Neuronal stem cell (in vitro differentiated cells): ENCODE results near the gene AFP. TPM values are rescaled to one million over a fixed set of nuclear protein-coding genes. Genes with fewer than 3 reads are reported as not detected.
"Not testable (repeated sequence)": the region's sequence is repeated elsewhere in the genome, so short reads cannot be mapped to it uniquely, and the experiment has no call there.

Experiments
- DNase-seq: peaks from one replicate; pipeline ENCODE4 v3.0.0-alpha.2; 2013; ENCODE audit warnings: low spot score
- H2AFZ ChIP-seq: one replicate; pipeline ENCODE4 v1.6.1; 2013; ENCODE audit warnings: mild to moderate bottlenecking, low read length, inconsistent platforms
- H2AK5ac ChIP-seq: 2 replicates; pipeline ENCODE4 v1.6.1; 2013; ENCODE audit warnings: low read depth, mild to moderate bottlenecking, inconsistent platforms, low read length, moderate library complexity, mixed read lengths
- H2BK120ac ChIP-seq: 2 replicates; pipeline ENCODE4 v1.6.1; 2013; ENCODE audit warnings: low read depth, mild to moderate bottlenecking, inconsistent platforms, low read length, moderate library complexity, mixed read lengths
- H2BK12ac ChIP-seq: one replicate; pipeline ENCODE4 v1.6.1; 2013; ENCODE audit warnings: low read length, inconsistent platforms
- H2BK15ac ChIP-seq: 2 replicates; pipeline ENCODE4 v1.6.1; 2013; ENCODE audit warnings: mild to moderate bottlenecking, low read length, inconsistent platforms, mixed read lengths
- H2BK5ac ChIP-seq: one replicate; pipeline ENCODE4 v1.6.1; 2013; ENCODE audit warnings: inconsistent platforms, mild to moderate bottlenecking, low read length, moderate library complexity
- H3K14ac ChIP-seq: one replicate; pipeline ENCODE4 v1.6.1; 2013; ENCODE audit warnings: low read length, inconsistent platforms
- H3K18ac ChIP-seq: 2 replicates; pipeline ENCODE4 v1.6.1; 2013; ENCODE audit warnings: low read length, inconsistent platforms
- H3K23ac ChIP-seq: 2 replicates; pipeline ENCODE4 v1.6.1; 2013; ENCODE audit warnings: low read depth, mild to moderate bottlenecking, mixed read lengths, low read length, inconsistent platforms; ENCODE audit not compliant: poor library complexity
- H3K27ac ChIP-seq: replicated peaks from 3 replicates; pipeline ENCODE4 v1.5.1; 2013; ENCODE audit warnings: low read length, inconsistent platforms
- H3K27me3 ChIP-seq, 3 experiments: 2 replicates each; pipeline ENCODE4 v1.6.1; 2013; ENCODE audit warnings: low read length in 3 of 3, mild to moderate bottlenecking in 2 of 3, inconsistent platforms in 1 of 3, low read depth in 1 of 3, mixed read lengths in 1 of 3, moderate library complexity in 1 of 3; ENCODE audit not compliant: control insufficient read depth in 3 of 3, insufficient read depth in 3 of 3
- H3K36me3 ChIP-seq, 2 donors: replicated peaks in 1 of 2; 2 replicates each; pipeline ENCODE4 v1.6.1; 2013; ENCODE audit warnings: low read length in 2 of 2; ENCODE audit not compliant: control insufficient read depth in 2 of 2, insufficient read depth in 2 of 2
- H3K4ac ChIP-seq: 2 replicates; pipeline ENCODE4 v1.6.1; 2013; ENCODE audit warnings: inconsistent platforms, mild to moderate bottlenecking, low read length, moderate library complexity
- H3K4me1 ChIP-seq, 2 donors: 1 replicate in 1 of 2; 2 replicates in 1 of 2; pipeline ENCODE4 v1.6.1; 2013; ENCODE audit warnings: low read length in 2 of 2, low read depth in 1 of 2; ENCODE audit not compliant: control insufficient read depth in 2 of 2, insufficient read depth in 1 of 2
- H3K4me2 ChIP-seq: one replicate; pipeline ENCODE4 v1.6.1; 2013; ENCODE audit warnings: mild to moderate bottlenecking, low read length, inconsistent platforms; ENCODE audit not compliant: insufficient read depth, poor library complexity, severe bottlenecking
- H3K4me3 ChIP-seq, 2 donors: 2 replicates each; pipeline ENCODE4 v1.5.1; 2013; ENCODE audit warnings: low read length in 2 of 2, mild to moderate bottlenecking in 2 of 2, inconsistent platforms in 1 of 2, moderate library complexity in 1 of 2
- H3K79me1 ChIP-seq: one replicate; pipeline ENCODE4 v1.6.1; 2013; ENCODE audit warnings: low read depth, mild to moderate bottlenecking, inconsistent platforms, low read length, moderate library complexity
- H3K9ac ChIP-seq: one replicate; pipeline ENCODE4 v1.6.1; 2013; ENCODE audit warnings: mild to moderate bottlenecking, low read depth, low read length, inconsistent platforms; ENCODE audit not compliant: poor library complexity
- H3K9me3 ChIP-seq, 2 donors: replicated peaks in 1 of 2; 2 replicates each; pipeline versions ENCODE3 to v1.6.1; 2013; ENCODE audit warnings: low read length in 2 of 2, mild to moderate bottlenecking in 2 of 2, inconsistent platforms in 1 of 2, low read depth in 1 of 2, mixed read lengths in 1 of 2, moderate library complexity in 1 of 2; ENCODE audit not compliant: control insufficient read depth in 2 of 2, insufficient read depth in 1 of 2
- H4K8ac ChIP-seq: one replicate; pipeline ENCODE4 v1.6.1; 2013; ENCODE audit warnings: low read depth, mild to moderate bottlenecking, inconsistent platforms, low read length, moderate library complexity
- H4K91ac ChIP-seq: one replicate; pipeline ENCODE4 v1.6.1; 2013; ENCODE audit warnings: low read length, low read depth, mild to moderate bottlenecking, inconsistent platforms; ENCODE audit not compliant: poor library complexity
- WGBS, 2 donors: extraction: QIAGEN DNeasy Blood & Tissue Kit; methylation state at CpG; one replicate each; pipeline ENCODE4 v1.1.7; 2013; ENCODE audit warnings: missing lambda C conversion rate in 2 of 2, mixed read lengths in 1 of 2; ENCODE audit not compliant: insufficient read length in 2 of 2, insufficient replicate concordance in 1 of 2; ENCODE audit errors: extremely low coverage in 2 of 2; 5-methylcytosine and 5-hydroxymethylcytosine counted together
- polyA plus RNA-seq, 2 experiments: library from polyadenylated mRNA; stranded (reverse); fragments of 200-250 nt; gene quantifications; one replicate each; pipeline ENCODE4 v1.2.3, GENCODE V29; 2013

The AFP gene
- 0.20 TPM for polyA plus RNA-seq (2013, experiment 1 of 2)
- 0.11 TPM for polyA plus RNA-seq (2013, experiment 2 of 2)

DNA sequence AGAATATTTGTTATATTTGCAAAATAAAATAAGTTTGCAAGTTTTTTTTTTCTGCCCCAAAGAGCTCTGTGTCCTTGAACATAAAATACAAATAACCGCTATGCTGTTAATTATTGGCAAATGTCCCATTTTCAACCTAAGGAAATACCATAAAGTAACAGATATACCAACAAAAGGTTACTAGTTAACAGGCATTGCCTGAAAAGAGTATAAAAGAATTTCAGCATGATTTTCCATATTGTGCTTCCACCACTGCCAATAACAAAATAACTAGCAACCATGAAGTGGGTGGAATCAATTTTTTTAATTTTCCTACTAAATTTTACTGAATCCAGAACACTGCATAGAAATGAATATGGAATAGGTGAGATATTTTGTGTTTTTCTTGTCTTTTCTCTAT lies at the start of gene AFP:
AFP (plus strand) TSS at position 238 of the 400 bp plus-strand sequence; CDS start at position 280, 42 bp downstream.
- H3K36me3 ChIP-seq: no peaks in the 10 kb centered on the region

DNA sequence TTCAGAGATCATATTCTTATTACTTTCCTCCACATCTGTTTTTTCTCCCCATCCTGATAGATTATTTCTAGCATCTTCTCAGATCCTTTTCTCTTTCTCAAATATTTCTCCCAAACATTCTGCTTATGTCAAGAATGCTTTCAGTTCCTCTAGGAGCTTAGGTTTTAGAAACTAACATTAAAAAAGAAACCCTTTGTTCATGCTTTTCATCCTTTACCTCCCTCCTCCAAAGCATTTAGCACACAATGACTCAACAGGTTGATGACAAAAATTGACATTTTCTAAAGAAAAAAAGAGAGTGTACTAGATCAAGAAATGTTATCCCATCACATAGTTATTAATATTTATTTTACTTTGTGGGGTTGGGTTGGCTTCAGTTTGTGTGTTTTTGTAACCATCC lies 48.5 kb upstream of the AFP start:
- no peaks in the 10 kb centered on the region for H3K9me3 ChIP-seq
- H2AFZ ChIP-seq: no peak overlapping the region
- H3K4me1 ChIP-seq: no peaks in the 10 kb centered on the region
- no peak overlapping the region for H3K27ac ChIP-seq
- H3K79me1 ChIP-seq: no peaks in the 10 kb centered on the region
- no peak overlapping the region for H2BK5ac ChIP-seq
- H3K36me3 ChIP-seq: no peaks in the 10 kb centered on the region
- no peak overlapping the region for H2AK5ac ChIP-seq
- H3K4me2 ChIP-seq: no peak overlapping the region
- no peaks in the 10 kb centered on the region for H3K27me3 ChIP-seq
- H2BK15ac ChIP-seq: no peak overlapping the region
- no peak overlapping the region for H3K4me3 ChIP-seq
- H3K9ac ChIP-seq: no peak overlapping the region
- H3K14ac ChIP-seq: no peak overlapping the region
- H2BK120ac ChIP-seq: no peak overlapping the region
- no peak for DNase-seq
- no peak overlapping the region for H3K23ac ChIP-seq
- no peak overlapping the region for H4K91ac ChIP-seq
- H2BK12ac ChIP-seq: no peak overlapping the region
- no peak overlapping the region for H3K4ac ChIP-seq
- H4K8ac ChIP-seq: no peak overlapping the region
- H3K18ac ChIP-seq: no peak overlapping the region

More for the DNA sequence above, at the start of gene AFP:
- H4K91ac ChIP-seq: no peak within 1 kb of the TSS
- no peak within 1 kb of the TSS for H3K27ac ChIP-seq
- no peak within 1 kb of the TSS for H3K4ac ChIP-seq
- WGBS, 2 donors: no CpG with 5 or more reads among the region's 1 CpG
- no peak within 1 kb of the TSS for H2AFZ ChIP-seq
- H2BK5ac ChIP-seq: no peak within 1 kb of the TSS
- no peaks in the 10 kb centered on the region for H3K27me3 ChIP-seq
- no peak within 1 kb of the TSS for H2BK120ac ChIP-seq
- DNase-seq: no peak
- H3K9me3 ChIP-seq: no peaks in the 10 kb centered on the region
- no peak within 1 kb of the TSS for H2BK12ac ChIP-seq
- no peaks in the 10 kb centered on the region for H3K4me1 ChIP-seq
- H2BK15ac ChIP-seq: no peak within 1 kb of the TSS
- no peaks in the 10 kb centered on the region for H3K79me1 ChIP-seq
- H3K4me3 ChIP-seq: no peak within 1 kb of the TSS
- no peak within 1 kb of the TSS for H3K4me2 ChIP-seq
- no peak within 1 kb of the TSS for H3K14ac ChIP-seq
- H3K9ac ChIP-seq: no peak within 1 kb of the TSS
- no peak within 1 kb of the TSS for H3K18ac ChIP-seq
- no peak within 1 kb of the TSS for H3K23ac ChIP-seq
- H2AK5ac ChIP-seq: no peak within 1 kb of the TSS
- no peak within 1 kb of the TSS for H4K8ac ChIP-seq

GRCh38 chr4:73388887-73389286 lies 47.1 kb upstream of the AFP start:
- Histone ChIP-seq H3K9ac (no peak overlapping the region), H3K18ac (no peak overlapping the region), H3K4me3 (no peak overlapping the region), H3K36me3 (no peaks in the 10 kb centered on the region), H4K91ac (no peak overlapping the region), H3K79me1 (no peaks in the 10 kb centered on the region), H3K4ac (no peak overlapping the region), H3K4me2 (no peak overlapping the region), H2AFZ (no peak overlapping the region), H3K14ac (no peak overlapping the region), H3K27me3 (no peaks in the 10 kb centered on the region), H3K27ac (no peak overlapping the region), H2BK5ac (no peak overlapping the region), H3K23ac (no peak overlapping the region), H3K4me1 (no peaks in the 10 kb centered on the region), H2BK120ac (no peak overlapping the region), H2AK5ac (no peak overlapping the region), H4K8ac (no peak overlapping the region), H2BK15ac (no peak overlapping the region), H3K9me3 (no peaks in the 10 kb centered on the region), H2BK12ac (no peak overlapping the region)
- no CpG with 5 or more reads among the region's 1 CpG for WGBS, 2 donors
- DNase-seq: no peak

DNA sequence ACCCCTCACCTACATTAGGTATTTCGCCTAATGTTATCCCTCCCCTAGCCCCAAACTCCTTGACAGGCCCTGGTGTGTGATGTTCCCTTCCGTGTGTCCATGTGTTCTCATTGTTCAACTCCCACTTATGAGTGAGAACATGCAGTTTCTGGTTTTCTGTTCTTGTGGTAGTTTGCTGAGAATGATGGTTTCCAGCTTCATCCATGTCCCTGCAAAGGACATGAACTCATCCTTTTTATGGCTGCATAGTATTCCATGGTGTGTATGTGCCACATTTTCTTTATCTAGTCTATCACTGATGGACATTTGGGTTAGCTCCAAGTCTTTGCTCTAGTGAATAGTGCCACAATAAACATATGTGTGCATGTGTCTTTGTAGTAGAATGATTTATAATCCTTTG lies 46.4 kb upstream of the AFP start:
- not testable (repeated sequence) for H2BK5ac ChIP-seq, H3K4me2 ChIP-seq, H3K4ac ChIP-seq, H2BK120ac ChIP-seq, H3K4me3 ChIP-seq, H2BK15ac ChIP-seq, H3K9ac ChIP-seq, H2AFZ ChIP-seq, H3K36me3 ChIP-seq, H2BK12ac ChIP-seq, H2AK5ac ChIP-seq, H4K8ac ChIP-seq, H3K18ac ChIP-seq, H3K9me3 ChIP-seq, H4K91ac ChIP-seq, H3K14ac ChIP-seq, DNase-seq, H3K23ac ChIP-seq, H3K79me1 ChIP-seq, H3K4me1 ChIP-seq, H3K27ac ChIP-seq, H3K27me3 ChIP-seq
- no CpG with 5 or more reads among the region's 2 CpGs for WGBS, 2 donors
